K562 (cell line): ENCODE results near the gene GPATCH3. TPM values are rescaled to one million over a fixed set of nuclear protein-coding genes. Genes with fewer than 3 reads are reported as not detected.
A peak's percentile ranks its signal among the peaks of the same experiment; 100 is the strongest.

ENCODE experiments used
- BCOR ChIP-seq: fragments of 450-650 bp; IDR thresholded peaks from 2 replicates; pipeline ENCODE4 v1.6.1; 2016
- ETV5 ChIP-seq: sonication (generic); formaldehyde crosslinking; IDR thresholded peaks from 2 replicates; pipeline ENCODE4 v1.4.0; 2020; ENCODE audit warnings: low read depth, mild to moderate bottlenecking, missing genetic modification reagents
- GTF2F1 ChIP-seq: IDR thresholded peaks from 2 replicates; pipeline ENCODE4 v1.6.1; 2011; ENCODE audit warnings: low read depth, low read length, improper control_type of control experiment
- NCOA2 ChIP-seq, 2 experiments: fragments of 450-650 bp; IDR thresholded peaks; 2 replicates each; pipeline ENCODE4 v1.6.1; 2018; ENCODE audit warnings: mild to moderate bottlenecking in 2 of 2, moderate library complexity in 1 of 2; ENCODE audit not compliant: partially characterized antibody in 2 of 2
- SETDB1 ChIP-seq: IDR thresholded peaks from one replicate; pipeline ENCODE4 v1.6.1; 2012; ENCODE audit warnings: low read length, control low read depth, inconsistent platforms
- TFAM ChIP-seq: fragments of 250-450 bp; sonication (Bioruptor Pico); conservative IDR thresholded peaks from 2 replicates; pipeline ENCODE4 v1.5.0; 2021; ENCODE audit warnings: mild to moderate bottlenecking, moderate library complexity
- ZNF140 ChIP-seq: fragments of 250-450 bp; sonication (Bioruptor Pico); IDR thresholded peaks from 2 replicates; pipeline ENCODE4 v1.8.0; 2021; ENCODE audit warnings: moderate library complexity, mild to moderate bottlenecking, inconsistent platforms
- ZNF551 ChIP-seq: fragments of 250-450 bp; sonication (Bioruptor Pico); IDR thresholded peaks from 2 replicates; pipeline ENCODE4 v1.5.0; 2021; ENCODE audit warnings: mild to moderate bottlenecking, moderate library complexity
- polyA plus RNA-seq, 8 experiments: library from polyadenylated mRNA; depleted of rRNA in 4 of 8; stranded (reverse) in 5 of 8; unstranded in 3 of 8; fragments of >200 nt; fragmentation: Nextera tagmentation in 2 of 8; fragmentation: Illumina TruSeq in 1 of 8; extraction: Ambion mirVana in 2 of 8; extraction: Trizol in 1 of 8; gene quantifications; 2 replicates each; pipeline versions ENCODE4 v1.2.1 to v1.2.3, GENCODE V29; 2011 to 2014; ENCODE audit warnings: inconsistent platforms in 1 of 8, missing spikeins in 1 of 8
- total RNA-seq, 7 experiments: library from RNA; depleted of rRNA in 6 of 7; stranded (reverse); fragments of >200 nt in 6 of 7; fragmentation: Illumina TruSeq in 2 of 7; extraction: Trizol in 2 of 7; gene quantifications; 2 replicates each; pipeline versions ENCODE4 v1.2.1 to v1.2.3, GENCODE V29; 2011 to 2021; ENCODE audit warnings: low replicate concordance in 1 of 7
- TF ChIP-seq, protein P1 (sequence below): fragments of 250-450 bp; sonication (Bioruptor Pico); IDR thresholded peaks from 2 replicates; pipeline ENCODE4 v1.4.0; 2020; ENCODE audit warnings: mild to moderate bottlenecking, moderate library complexity
- TF ChIP-seq, protein P2 (sequence below): fragments of 150-350 bp; conservative IDR thresholded peaks from 2 replicates; pipeline ENCODE4 v1.6.1; 2014; ENCODE audit warnings: low read length
- TF ChIP-seq, protein P3 (sequence below), 3 experiments: fragments of 200-800 bp in 1 of 3; sonication (Bioruptor generic) in 1 of 3; sonication (generic) in 1 of 3; formaldehyde crosslinking in 1 of 3; IDR thresholded peaks; 2 replicates each; pipeline versions ENCODE4 v1.6.1 to v1.8.0; 2016 to 2022; ENCODE audit warnings: mild to moderate bottlenecking in 2 of 3, missing compliant biosample characterization in 2 of 3, missing genetic modification characterization in 2 of 3, missing genetic modification reagents in 1 of 3
- TF ChIP-seq, protein P4 (sequence below): sonication (generic); formaldehyde crosslinking; IDR thresholded peaks from 2 replicates; pipeline ENCODE4 v1.8.1; 2022; ENCODE audit warnings: missing genetic modification reagents
- TF ChIP-seq, protein P5 (sequence below): IDR thresholded peaks from 2 replicates; pipeline ENCODE4 v1.6.1; 2016; ENCODE audit warnings: missing genetic modification characterization, missing compliant biosample characterization
- TF ChIP-seq, protein P6 (sequence below): fragments of 250-450 bp; sonication (Bioruptor Pico); IDR thresholded peaks from 2 replicates; pipeline ENCODE4 v1.8.0; 2021; ENCODE audit warnings: mild to moderate bottlenecking, moderate library complexity

The GPATCH3 gene
- total and polyA plus RNA-seq, 9 of the 15 experiments (the other 6 are each of a cell fraction or from before 2014, with no cell fraction given): 1.6 to 23.0 (median 13.3) TPM

DNA sequence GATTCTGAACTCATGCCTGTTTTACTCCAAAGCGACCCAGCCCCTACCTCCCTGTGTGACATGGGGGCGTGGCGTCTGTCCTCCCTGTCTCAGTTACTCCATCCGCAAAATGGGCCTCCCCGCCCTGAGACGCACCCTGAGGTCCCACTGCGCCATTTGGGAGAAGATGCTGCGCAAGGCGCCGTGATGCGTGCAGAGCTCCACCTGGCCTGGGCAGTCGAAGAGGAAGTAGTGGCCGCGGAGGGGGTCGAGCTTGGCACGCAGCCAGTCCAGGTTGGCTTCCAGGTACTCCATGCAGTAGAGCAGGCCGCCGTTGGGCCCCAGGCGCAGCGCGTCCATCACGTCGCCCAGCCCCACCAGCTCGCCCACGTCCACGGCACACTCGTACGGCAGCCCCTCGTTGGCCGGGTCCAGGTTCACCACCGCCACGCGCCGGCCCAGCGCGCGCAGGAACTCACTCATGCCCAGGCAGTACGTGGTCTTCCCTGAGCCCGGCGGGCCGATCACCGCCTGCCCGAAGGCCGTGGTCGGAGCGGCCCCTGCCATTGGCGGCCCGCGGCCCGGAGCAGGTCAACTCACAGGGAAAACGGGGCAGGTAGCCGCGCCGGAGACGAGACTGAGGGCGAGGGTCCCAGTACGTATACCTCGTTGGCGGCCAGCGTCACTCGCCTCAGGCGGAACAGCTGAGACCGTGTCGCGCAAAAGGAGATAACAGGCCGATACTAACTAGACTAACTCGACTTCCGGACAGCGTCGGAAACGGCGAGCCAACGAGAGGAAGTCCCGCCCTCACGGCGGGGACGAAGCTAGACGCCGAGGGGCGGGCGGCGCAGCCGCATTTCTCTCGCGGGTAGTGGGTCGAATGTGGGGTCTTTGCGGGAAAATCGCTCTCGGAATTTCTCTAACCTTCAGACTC, 10.5 kb downstream of the GPATCH3 start, which contains the start of gene GPN2 (continued):
- TF ChIP-seq, protein P1, sequence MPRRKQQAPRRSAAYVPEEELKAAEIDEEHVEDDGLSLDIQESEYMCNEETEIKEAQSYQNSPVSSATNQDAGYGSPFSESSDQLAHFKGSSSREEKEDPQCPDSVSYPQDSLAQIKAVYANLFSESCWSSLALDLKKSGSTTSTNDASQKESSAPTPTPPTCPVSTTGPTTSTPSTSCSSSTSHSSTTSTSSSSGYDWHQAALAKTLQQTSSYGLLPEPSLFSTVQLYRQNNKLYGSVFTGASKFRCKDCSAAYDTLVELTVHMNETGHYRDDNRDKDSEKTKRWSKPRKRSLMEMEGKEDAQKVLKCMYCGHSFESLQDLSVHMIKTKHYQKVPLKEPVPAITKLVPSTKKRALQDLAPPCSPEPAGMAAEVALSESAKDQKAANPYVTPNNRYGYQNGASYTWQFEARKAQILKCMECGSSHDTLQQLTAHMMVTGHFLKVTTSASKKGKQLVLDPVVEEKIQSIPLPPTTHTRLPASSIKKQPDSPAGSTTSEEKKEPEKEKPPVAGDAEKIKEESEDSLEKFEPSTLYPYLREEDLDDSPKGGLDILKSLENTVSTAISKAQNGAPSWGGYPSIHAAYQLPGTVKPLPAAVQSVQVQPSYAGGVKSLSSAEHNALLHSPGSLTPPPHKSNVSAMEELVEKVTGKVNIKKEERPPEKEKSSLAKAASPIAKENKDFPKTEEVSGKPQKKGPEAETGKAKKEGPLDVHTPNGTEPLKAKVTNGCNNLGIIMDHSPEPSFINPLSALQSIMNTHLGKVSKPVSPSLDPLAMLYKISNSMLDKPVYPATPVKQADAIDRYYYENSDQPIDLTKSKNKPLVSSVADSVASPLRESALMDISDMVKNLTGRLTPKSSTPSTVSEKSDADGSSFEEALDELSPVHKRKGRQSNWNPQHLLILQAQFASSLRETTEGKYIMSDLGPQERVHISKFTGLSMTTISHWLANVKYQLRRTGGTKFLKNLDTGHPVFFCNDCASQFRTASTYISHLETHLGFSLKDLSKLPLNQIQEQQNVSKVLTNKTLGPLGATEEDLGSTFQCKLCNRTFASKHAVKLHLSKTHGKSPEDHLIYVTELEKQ: no peak
- TF ChIP-seq TFAM (no peak), ETV5 (peak; percentile 92), GTF2F1 (no peak), ZNF140 (CRISPR knock-in tag) (no peak), NCOA2 (IDR thresholded peaks at IDR 0.05; ENCODE audit: partially characterized antibody in 2 of 2) (no peak), BCOR (peak; percentile 95), SETDB1 (no peak), ZNF551 (CRISPR knock-in tag) (no peak)
- TF ChIP-seq, protein P2, sequence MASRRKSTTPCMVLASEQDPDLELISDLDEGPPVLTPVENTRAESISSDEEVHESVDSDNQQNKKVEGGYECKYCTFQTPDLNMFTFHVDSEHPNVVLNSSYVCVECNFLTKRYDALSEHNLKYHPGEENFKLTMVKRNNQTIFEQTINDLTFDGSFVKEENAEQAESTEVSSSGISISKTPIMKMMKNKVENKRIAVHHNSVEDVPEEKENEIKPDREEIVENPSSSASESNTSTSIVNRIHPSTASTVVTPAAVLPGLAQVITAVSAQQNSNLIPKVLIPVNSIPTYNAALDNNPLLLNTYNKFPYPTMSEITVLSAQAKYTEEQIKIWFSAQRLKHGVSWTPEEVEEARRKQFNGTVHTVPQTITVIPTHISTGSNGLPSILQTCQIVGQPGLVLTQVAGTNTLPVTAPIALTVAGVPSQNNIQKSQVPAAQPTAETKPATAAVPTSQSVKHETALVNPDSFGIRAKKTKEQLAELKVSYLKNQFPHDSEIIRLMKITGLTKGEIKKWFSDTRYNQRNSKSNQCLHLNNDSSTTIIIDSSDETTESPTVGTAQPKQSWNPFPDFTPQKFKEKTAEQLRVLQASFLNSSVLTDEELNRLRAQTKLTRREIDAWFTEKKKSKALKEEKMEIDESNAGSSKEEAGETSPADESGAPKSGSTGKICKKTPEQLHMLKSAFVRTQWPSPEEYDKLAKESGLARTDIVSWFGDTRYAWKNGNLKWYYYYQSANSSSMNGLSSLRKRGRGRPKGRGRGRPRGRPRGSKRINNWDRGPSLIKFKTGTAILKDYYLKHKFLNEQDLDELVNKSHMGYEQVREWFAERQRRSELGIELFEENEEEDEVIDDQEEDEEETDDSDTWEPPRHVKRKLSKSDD: no peak
- TF ChIP-seq, protein P3, sequence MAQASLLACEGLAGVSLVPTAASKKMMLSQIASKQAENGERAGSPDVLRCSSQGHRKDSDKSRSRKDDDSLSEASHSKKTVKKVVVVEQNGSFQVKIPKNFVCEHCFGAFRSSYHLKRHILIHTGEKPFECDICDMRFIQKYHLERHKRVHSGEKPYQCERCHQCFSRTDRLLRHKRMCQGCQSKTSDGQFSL (CRISPR knock-in tag; IDR thresholded peaks at IDR 0.05): no peak; the same call in 1 of the 2 replicates
- TF ChIP-seq, protein P3 (tag; IDR thresholded peaks at IDR 0.05): no peak
- TF ChIP-seq, protein P4, sequence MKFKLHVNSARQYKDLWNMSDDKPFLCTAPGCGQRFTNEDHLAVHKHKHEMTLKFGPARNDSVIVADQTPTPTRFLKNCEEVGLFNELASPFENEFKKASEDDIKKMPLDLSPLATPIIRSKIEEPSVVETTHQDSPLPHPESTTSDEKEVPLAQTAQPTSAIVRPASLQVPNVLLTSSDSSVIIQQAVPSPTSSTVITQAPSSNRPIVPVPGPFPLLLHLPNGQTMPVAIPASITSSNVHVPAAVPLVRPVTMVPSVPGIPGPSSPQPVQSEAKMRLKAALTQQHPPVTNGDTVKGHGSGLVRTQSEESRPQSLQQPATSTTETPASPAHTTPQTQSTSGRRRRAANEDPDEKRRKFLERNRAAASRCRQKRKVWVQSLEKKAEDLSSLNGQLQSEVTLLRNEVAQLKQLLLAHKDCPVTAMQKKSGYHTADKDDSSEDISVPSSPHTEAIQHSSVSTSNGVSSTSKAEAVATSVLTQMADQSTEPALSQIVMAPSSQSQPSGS (CRISPR knock-in tag): peak; percentile 55; the same call in 1 of the 2 replicates
- TF ChIP-seq, protein P5, sequence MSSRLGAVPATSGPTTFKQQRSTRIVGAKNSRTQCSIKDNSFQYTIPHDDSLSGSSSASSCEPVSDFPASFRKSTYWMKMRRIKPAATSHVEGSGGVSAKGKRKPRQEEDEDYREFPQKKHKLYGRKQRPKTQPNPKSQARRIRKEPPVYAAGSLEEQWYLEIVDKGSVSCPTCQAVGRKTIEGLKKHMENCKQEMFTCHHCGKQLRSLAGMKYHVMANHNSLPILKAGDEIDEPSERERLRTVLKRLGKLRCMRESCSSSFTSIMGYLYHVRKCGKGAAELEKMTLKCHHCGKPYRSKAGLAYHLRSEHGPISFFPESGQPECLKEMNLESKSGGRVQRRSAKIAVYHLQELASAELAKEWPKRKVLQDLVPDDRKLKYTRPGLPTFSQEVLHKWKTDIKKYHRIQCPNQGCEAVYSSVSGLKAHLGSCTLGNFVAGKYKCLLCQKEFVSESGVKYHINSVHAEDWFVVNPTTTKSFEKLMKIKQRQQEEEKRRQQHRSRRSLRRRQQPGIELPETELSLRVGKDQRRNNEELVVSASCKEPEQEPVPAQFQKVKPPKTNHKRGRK (tag): no peak
- TF ChIP-seq, protein P6, sequence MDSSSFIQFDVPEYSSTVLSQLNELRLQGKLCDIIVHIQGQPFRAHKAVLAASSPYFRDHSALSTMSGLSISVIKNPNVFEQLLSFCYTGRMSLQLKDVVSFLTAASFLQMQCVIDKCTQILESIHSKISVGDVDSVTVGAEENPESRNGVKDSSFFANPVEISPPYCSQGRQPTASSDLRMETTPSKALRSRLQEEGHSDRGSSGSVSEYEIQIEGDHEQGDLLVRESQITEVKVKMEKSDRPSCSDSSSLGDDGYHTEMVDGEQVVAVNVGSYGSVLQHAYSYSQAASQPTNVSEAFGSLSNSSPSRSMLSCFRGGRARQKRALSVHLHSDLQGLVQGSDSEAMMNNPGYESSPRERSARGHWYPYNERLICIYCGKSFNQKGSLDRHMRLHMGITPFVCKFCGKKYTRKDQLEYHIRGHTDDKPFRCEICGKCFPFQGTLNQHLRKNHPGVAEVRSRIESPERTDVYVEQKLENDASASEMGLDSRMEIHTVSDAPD (CRISPR knock-in tag): no peak
